Measurements from ENCODE around the gene CCM2.
"Not testable (repeated sequence)": the region's sequence is repeated elsewhere in the genome, so short reads cannot be mapped to it uniquely, and the experiment has no call there.

GRCh38 chr7:45034710-45035109 lies 34.7 kb downstream of the CCM2 start:
- TF ChIP-seq, protein P1, sequence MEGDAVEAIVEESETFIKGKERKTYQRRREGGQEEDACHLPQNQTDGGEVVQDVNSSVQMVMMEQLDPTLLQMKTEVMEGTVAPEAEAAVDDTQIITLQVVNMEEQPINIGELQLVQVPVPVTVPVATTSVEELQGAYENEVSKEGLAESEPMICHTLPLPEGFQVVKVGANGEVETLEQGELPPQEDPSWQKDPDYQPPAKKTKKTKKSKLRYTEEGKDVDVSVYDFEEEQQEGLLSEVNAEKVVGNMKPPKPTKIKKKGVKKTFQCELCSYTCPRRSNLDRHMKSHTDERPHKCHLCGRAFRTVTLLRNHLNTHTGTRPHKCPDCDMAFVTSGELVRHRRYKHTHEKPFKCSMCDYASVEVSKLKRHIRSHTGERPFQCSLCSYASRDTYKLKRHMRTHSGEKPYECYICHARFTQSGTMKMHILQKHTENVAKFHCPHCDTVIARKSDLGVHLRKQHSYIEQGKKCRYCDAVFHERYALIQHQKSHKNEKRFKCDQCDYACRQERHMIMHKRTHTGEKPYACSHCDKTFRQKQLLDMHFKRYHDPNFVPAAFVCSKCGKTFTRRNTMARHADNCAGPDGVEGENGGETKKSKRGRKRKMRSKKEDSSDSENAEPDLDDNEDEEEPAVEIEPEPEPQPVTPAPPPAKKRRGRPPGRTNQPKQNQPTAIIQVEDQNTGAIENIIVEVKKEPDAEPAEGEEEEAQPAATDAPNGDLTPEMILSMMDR (conservative IDR thresholded peaks at IDR 0.05), result not testable (repeated sequence)
- not testable (repeated sequence) for TF ChIP-seq ZFX (IDR thresholded peaks at IDR 0.05)
